ENCODE data around the gene PCK1.

Gene PCK1

GRCh38 chr20:57614490-57615444 is 53.9 kb downstream of the PCK1 start:
- Mint-ChIP-seq H3K36me3 (ENCODE audit: low read depth) (no peaks in the 10 kb centered on the region), H3K9me3 (no peaks in the 10 kb centered on the region), H3K4me1 (peaks cover 9% of the 10 kb centered on the region), H3K27ac (no peak overlapping the region), H3K4me3 (no peak overlapping the region), H3K27me3 (ENCODE audit: low read depth) (peaks cover 24% of the 10 kb centered on the region)
- TF ChIP-seq CTCF (IDR thresholded peaks at IDR 0.05; ENCODE audit: unreplicated experiment in 3 of 3), result no peak

DNA sequence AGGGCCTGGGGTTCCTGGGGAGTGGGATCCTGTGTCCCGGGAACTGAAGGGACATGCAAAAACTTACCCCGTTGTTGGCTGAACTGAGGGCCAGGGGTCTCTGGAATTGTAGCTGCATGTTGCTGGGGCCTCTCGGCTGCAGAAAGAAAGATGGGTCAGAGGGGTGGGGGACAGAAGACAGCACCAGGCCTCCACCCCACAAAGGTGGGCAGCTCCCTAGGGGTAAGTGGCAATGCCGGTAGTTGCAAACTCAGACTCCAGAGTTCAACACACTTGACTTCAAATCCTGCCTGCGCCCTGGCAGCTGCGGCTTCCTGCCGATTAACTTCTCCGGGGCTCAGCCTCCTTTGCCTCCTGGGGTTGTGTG is 54.5 kb downstream of the PCK1 start:
- Mint-ChIP-seq H3K9me3 (no peaks in the 10 kb centered on the region), H3K36me3 (ENCODE audit: low read depth) (no peaks in the 10 kb centered on the region), H3K4me1 (peaks cover 5% of the 10 kb centered on the region), H3K4me3 (no peak overlapping the region), H3K27me3 (ENCODE audit: low read depth) (peaks cover 30% of the 10 kb centered on the region), H3K27ac (no peak overlapping the region)
- no peak for TF ChIP-seq CTCF (IDR thresholded peaks at IDR 0.05; ENCODE audit: unreplicated experiment in 3 of 3)

- no peak overlapping the region for H3K4me3 Mint-ChIP-seq
- peaks cover 33% of the 10 kb centered on the region for H3K27me3 Mint-ChIP-seq (ENCODE audit: low read depth)
- no peaks in the 10 kb centered on the region for H3K9me3 Mint-ChIP-seq
- TF ChIP-seq CTCF (IDR thresholded peaks at IDR 0.05; ENCODE audit: unreplicated experiment in 3 of 3), result no peak
- peaks cover 4% of the 10 kb centered on the region for H3K4me1 Mint-ChIP-seq
- H3K36me3 Mint-ChIP-seq (ENCODE audit: low read depth), result no peaks in the 10 kb centered on the region
- H3K27ac Mint-ChIP-seq, result no peak overlapping the region
Measured at GRCh38 chr20:57616143-57616951, 55.4 kb downstream of the PCK1 start.

DNA sequence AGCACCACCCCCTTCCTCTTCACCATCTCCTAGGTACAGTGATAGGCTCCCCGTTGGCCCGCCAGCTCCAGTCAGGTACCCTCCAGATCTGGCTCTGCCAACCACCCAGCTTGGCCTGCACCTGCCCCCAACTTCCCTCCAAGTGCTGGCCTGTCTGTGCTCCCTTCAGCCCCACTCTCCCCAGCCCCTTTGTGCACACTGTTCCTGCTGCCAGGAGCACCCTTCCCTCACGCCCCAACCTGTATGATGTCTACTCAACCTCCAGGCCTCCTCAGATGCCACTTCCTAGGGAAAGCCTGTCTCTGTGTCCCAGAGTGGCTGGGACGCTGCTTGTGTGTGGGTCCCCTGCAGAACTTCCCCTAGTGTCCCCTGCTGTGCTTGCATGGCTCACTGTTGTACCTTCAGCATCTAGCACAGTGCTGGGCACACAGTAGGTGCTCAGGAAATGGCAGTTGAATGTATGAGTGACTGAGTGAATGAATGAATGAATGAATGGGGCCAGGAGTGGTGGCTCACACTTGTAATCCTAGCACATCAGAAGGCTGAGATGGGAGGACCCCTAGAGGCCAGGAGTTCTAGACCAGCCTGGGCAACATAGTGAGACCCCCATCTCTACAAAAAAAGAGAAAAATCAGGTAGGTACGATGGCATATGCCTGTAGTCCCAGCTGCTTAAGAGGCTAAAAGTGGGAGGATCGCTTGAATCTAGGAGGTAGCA is 56.3 kb downstream of the PCK1 start:
- Mint-ChIP-seq H3K4me3 (no peak overlapping the region), H3K36me3 (ENCODE audit: low read depth) (no peaks in the 10 kb centered on the region), H3K27ac (no peak overlapping the region), H3K27me3 (ENCODE audit: low read depth) (peaks cover 36% of the 10 kb centered on the region), H3K4me1 (peaks cover 4% of the 10 kb centered on the region), H3K9me3 (no peaks in the 10 kb centered on the region)
- TF ChIP-seq CTCF (IDR thresholded peaks at IDR 0.05; ENCODE audit: unreplicated experiment in 3 of 3), result no peak

Measured in nephron (organoid).